NCI-H1694 (cell line): ENCODE results near the gene CEP250.
"Not testable (repeated sequence)": the region's sequence is repeated elsewhere in the genome, so short reads cannot be mapped to it uniquely, and the experiment has no call there.

Experiments used
- DNase-seq: peaks from one replicate; lab custom pipeline; 2025; lab: John Stamatoyannopoulos, UW

The CEP250 gene

GRCh38 chr20:35497780-35498189, 42.4 kb downstream of the CEP250 start:
- DNase-seq = no peak

GRCh38 chr20:35499271-35499670, 43.9 kb downstream of the CEP250 start:
- DNase-seq = no peak

GRCh38 chr20:35502352-35502751, 47.0 kb downstream of the CEP250 start:
- no peak for DNase-seq

- no peak for DNase-seq
Measured at GRCh38 chr20:35503281-35503680, 47.9 kb downstream of the CEP250 start.

- peak; percentile 5 for DNase-seq
Measured at GRCh38 chr20:35503841-35504561, 48.6 kb downstream of the CEP250 start.

GRCh38 chr20:35504751-35505150, 49.4 kb downstream of the CEP250 start:
- DNase-seq = no peak

GRCh38 chr20:35506179-35506578, 50.8 kb downstream of the CEP250 start:
- DNase-seq = no peak

- DNase-seq = no peak
Measured at GRCh38 chr20:35506872-35507638, 51.7 kb downstream of the CEP250 start.

- DNase-seq = no peak
Measured at GRCh38 chr20:35508493-35509218, 53.3 kb downstream of the CEP250 start.

- DNase-seq = no peak
Measured at GRCh38 chr20:35510951-35511735, 55.7 kb downstream of the CEP250 start.

- DNase-seq = no peak
Measured at GRCh38 chr20:35511814-35512420, 56.5 kb downstream of the CEP250 start.

- DNase-seq = no peak
Measured at GRCh38 chr20:35514371-35514932, 59.1 kb downstream of the CEP250 start.

GRCh38 chr20:35515341-35515740, 59.9 kb downstream of the CEP250 start:
- no peak for DNase-seq

GRCh38 chr20:35515949-35516645, 60.7 kb downstream of the CEP250 start:
- DNase-seq = no peak

- DNase-seq = no peak
Measured at GRCh38 chr20:35517125-35517524, 61.7 kb downstream of the CEP250 start.

- DNase-seq = not testable (repeated sequence)
Measured at GRCh38 chr20:35517767-35518166, 62.4 kb downstream of the CEP250 start.

- DNase-seq = no peak
Measured at GRCh38 chr20:35518955-35519354, 63.6 kb downstream of the CEP250 start.

- no peak for DNase-seq
Measured at GRCh38 chr20:35523298-35523888, 68.0 kb downstream of the CEP250 start.

- DNase-seq = no peak
Measured at GRCh38 chr20:35525639-35526038, 70.2 kb downstream of the CEP250 start.

GRCh38 chr20:35527122-35527769, 71.8 kb downstream of the CEP250 start:
- no peak for DNase-seq
